Measurements from ENCODE around the gene NFATC3.
"Not testable (repeated sequence)": the region's sequence is repeated elsewhere in the genome, so short reads cannot be mapped to it uniquely, and the experiment has no call there.

The NFATC3 gene

DNA sequence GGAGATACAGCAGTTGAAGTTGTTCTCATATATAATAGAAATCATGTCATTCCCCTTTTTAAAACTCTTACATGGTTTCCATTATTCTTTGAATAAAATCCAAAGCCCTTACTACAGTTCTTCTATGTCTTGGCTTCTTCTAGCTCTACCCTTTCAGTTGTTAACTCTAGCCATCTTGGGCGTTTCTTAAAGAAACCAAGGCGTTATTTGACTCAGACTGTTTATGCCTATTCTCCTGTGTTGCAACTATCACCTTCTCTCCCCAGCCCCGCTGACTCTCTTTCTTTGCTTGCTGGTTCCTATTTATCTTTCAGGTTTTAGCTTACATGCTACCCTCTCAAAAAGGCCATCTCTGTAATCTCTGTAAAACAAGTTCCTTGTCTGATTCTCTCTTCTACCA, 32.7 kb downstream of the NFATC3 start:
- ChIA-PET POLR2A (interaction anchor here (2.5 kb wide), 1 partner anchor 33 kb away, joined by 8 read pairs; the partner anchor contains the start of gene NFATC3), CTCF (no interaction called here)
- TF ChIP-seq ARNT (IDR thresholded peaks at IDR 0.05) = no peak
- TF ChIP-seq, protein P1, sequence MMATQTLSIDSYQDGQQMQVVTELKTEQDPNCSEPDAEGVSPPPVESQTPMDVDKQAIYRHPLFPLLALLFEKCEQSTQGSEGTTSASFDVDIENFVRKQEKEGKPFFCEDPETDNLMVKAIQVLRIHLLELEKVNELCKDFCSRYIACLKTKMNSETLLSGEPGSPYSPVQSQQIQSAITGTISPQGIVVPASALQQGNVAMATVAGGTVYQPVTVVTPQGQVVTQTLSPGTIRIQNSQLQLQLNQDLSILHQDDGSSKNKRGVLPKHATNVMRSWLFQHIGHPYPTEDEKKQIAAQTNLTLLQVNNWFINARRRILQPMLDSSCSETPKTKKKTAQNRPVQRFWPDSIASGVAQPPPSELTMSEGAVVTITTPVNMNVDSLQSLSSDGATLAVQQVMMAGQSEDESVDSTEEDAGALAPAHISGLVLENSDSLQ (IDR thresholded peaks at IDR 0.05) = no peak
- no peak for TF ChIP-seq TARDBP (IDR thresholded peaks at IDR 0.05)
- no peak for TF ChIP-seq FOXA1 (IDR thresholded peaks at IDR 0.05)
- no peak for TF ChIP-seq CTBP1 (IDR thresholded peaks at IDR 0.05; ENCODE audit: borderline replicate concordance)
- no peak for TF ChIP-seq ZNF384 (IDR thresholded peaks at IDR 0.05)
- no peak for TF ChIP-seq SP1 (IDR thresholded peaks at IDR 0.05)
- no peak for TF ChIP-seq NFRKB (IDR thresholded peaks at IDR 0.05)
- no peak for TF ChIP-seq HDGF (IDR thresholded peaks at IDR 0.05; ENCODE audit: borderline replicate concordance)
- no peak for TF ChIP-seq LEF1 (IDR thresholded peaks at IDR 0.05; ENCODE audit: borderline replicate concordance)
- no peak for TF ChIP-seq FOXM1 (IDR thresholded peaks at IDR 0.05; ENCODE audit: borderline replicate concordance)
- TF ChIP-seq FOXK2 (IDR thresholded peaks at IDR 0.05) = no peak
- TF ChIP-seq SUZ12 (IDR thresholded peaks at IDR 0.05) = no peak
- no peak for TF ChIP-seq L3MBTL2 (conservative IDR thresholded peaks at IDR 0.05)
- DNase-seq (ENCODE audit: extremely low spot score) = no peak

DNA sequence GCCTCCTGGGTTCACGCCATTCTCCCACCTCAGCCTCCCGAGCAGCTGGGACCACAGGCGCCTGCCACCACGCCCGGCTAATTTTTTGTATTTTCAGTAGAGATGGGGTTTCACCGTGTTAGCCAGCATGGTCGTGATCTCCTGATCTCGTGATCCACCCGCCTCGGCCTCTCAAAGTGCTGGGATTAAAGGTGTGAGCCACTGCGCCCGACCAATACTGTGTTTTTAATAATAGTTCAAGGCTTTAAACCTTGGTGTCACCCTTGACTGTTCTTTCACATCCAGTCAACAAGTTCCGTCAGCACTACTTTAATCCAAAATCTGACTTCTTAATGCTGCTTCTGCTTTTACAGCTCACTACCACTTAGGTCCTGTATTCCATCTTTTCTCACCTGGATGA, 33.8 kb downstream of the NFATC3 start:
- CTCF ChIA-PET; DNase-seq (ENCODE audit: extremely low spot score): not testable (repeated sequence)
- POLR2A ChIA-PET = interaction anchor here (2.5 kb wide), 1 partner anchor 34 kb away, joined by 8 read pairs; the partner anchor contains the start of gene NFATC3

DNA sequence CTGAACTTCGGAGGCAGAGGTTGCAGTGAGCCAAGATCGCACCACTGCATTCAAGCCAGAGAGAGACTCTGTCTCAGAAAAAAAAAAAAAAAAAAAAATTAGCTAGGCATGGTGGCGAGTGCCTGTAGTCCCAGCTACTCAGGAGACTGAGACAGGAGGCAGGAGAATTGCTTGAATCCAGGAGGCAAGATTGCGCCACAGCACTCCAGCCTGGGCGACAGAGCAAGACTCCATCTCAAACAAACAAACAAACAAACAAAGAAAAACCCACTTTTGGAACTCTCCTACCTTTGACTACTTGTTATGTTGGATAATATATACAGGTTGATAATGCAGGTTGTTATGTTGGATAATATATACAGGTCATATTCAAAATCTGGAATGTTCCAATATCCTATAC, 35.3 kb downstream of the NFATC3 start:
- POLR2A ChIA-PET = interaction anchor here (0.7 to 2.5 kb wide), 2 partner anchors 35 to 112 kb away, joined by 4 to 8 read pairs; partner anchors contain the start of gene NFATC3
- CTCF ChIA-PET = interaction anchor here (0.6 to 1.5 kb wide), 2 partner anchors 26 to 149 kb away, joined by 3 to 8 read pairs; no protein-coding TSS in a partner anchor
- DNase-seq (ENCODE audit: extremely low spot score) = not testable (repeated sequence)

DNA sequence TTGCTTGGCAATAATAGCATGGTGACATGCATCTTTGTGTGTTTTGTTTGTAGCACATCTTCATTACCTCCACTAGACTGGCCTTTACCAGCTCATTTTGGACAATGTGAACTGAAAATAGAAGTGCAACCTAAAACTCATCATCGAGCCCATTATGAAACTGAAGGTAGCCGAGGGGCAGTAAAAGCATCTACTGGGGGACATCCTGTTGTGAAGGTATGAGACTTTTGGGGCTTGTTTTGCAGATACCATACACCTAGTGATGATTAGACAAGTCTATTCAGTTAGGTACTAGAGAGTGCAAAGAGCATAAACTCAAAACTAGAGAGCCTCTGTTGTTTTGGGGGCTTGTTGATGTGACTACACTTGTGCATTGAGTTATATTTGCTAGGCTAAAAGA, 41.2 kb downstream of the NFATC3 start:
- no peak for DNase-seq (ENCODE audit: extremely low spot score)
- CTCF ChIA-PET = interaction anchor here (0.6 kb wide), 1 partner anchor 290 kb away, joined by 3 read pairs; no protein-coding TSS in a partner anchor
- POLR2A ChIA-PET = interaction anchor here (0.6 kb wide), 1 partner anchor 16 kb away, joined by 6 read pairs; no protein-coding TSS in a partner anchor
- TF ChIP-seq L3MBTL2 (conservative IDR thresholded peaks at IDR 0.05) (no peak), ZNF384 (IDR thresholded peaks at IDR 0.05) (no peak), ARNT (IDR thresholded peaks at IDR 0.05) (no peak), NFRKB (IDR thresholded peaks at IDR 0.05) (no peak), FOXA1 (IDR thresholded peaks at IDR 0.05) (no peak), SP1 (IDR thresholded peaks at IDR 0.05) (no peak), LEF1 (IDR thresholded peaks at IDR 0.05; ENCODE audit: borderline replicate concordance) (no peak), FOXK2 (IDR thresholded peaks at IDR 0.05) (no peak), CTBP1 (IDR thresholded peaks at IDR 0.05; ENCODE audit: borderline replicate concordance) (no peak), HDGF (IDR thresholded peaks at IDR 0.05; ENCODE audit: borderline replicate concordance) (no peak), BHLHE40 (IDR thresholded peaks at IDR 0.05; ENCODE audit: borderline replicate concordance) (no peak), FOXM1 (IDR thresholded peaks at IDR 0.05; ENCODE audit: borderline replicate concordance) (no peak), ELF4 (IDR thresholded peaks at IDR 0.05) (no peak), SUZ12 (IDR thresholded peaks at IDR 0.05) (no peak), TARDBP (IDR thresholded peaks at IDR 0.05) (no peak)
- TF ChIP-seq, protein P1 (IDR thresholded peaks at IDR 0.05) = no peak

DNA sequence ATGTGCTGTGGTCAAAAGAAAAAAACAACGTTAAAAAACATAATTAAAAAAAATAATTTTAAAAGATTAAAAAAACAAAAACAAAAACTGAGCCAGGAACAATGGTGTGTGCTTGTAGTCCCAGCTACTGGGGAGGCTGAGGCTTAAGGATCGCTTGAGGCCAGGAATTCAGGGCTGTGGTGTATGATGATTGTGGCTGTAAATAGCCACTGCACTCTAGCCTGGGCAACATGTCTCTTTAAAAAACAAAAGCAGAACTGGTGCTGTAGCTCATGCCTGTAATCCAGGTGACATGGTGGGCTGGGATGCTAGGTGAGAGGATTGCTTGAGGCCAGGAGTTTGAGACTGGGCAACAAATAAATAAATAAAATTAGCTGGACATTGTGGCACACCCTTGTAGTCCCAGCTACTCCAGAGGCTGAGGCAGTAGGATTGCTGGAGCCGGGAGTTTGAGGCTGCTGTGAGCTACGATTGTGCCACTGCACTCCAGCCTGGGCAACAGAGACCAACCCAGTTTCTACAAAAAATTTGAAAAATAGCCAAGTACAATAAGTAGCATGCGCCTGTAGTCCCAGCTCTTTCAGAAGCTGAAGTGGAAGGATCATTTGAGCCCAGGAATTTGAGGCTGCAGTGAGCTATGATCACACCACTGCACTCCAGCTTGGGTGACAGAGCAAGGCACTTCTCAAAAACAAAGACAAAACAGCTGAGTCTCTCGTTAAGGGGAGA, 43.6 kb downstream of the NFATC3 start:
- DNase-seq (ENCODE audit: extremely low spot score) = no peak
- ChIA-PET CTCF (no interaction called here), POLR2A (interaction anchor here (0.8 kb wide), 1 partner anchor 42 kb away, joined by 3 read pairs; no protein-coding TSS in a partner anchor)
- TF ChIP-seq FOXK2 (IDR thresholded peaks at IDR 0.05) (no peak), LEF1 (IDR thresholded peaks at IDR 0.05; ENCODE audit: borderline replicate concordance) (no peak), SP1 (IDR thresholded peaks at IDR 0.05) (no peak), ZNF384 (IDR thresholded peaks at IDR 0.05) (no peak), FOXA1 (IDR thresholded peaks at IDR 0.05) (no peak), TARDBP (IDR thresholded peaks at IDR 0.05) (no peak), SUZ12 (IDR thresholded peaks at IDR 0.05) (no peak), HDGF (IDR thresholded peaks at IDR 0.05; ENCODE audit: borderline replicate concordance) (no peak), NFRKB (IDR thresholded peaks at IDR 0.05) (no peak), L3MBTL2 (conservative IDR thresholded peaks at IDR 0.05) (no peak), BHLHE40 (IDR thresholded peaks at IDR 0.05; ENCODE audit: borderline replicate concordance) (no peak), CTBP1 (IDR thresholded peaks at IDR 0.05; ENCODE audit: borderline replicate concordance) (no peak)

DNA sequence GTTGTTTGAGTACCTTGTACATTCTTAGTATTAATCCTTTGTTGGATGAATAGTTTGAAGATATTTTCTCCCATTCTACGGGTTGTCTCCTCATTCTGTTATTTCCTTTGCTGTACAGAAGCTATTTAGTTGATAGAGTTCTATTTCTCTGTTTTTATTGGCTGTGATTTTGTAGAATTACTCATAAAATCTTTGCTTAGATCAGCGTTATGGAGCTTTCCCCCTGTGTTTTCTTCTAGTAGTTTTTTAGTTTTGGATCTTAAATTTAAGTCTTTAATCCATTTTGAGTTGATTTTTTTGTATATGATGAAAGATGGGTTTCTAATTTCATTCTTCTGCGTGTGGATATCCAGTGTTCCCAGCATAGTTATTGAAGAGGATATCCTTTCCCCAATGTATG, 45.4 kb downstream of the NFATC3 start:
- no peak for TF ChIP-seq ARNT (IDR thresholded peaks at IDR 0.05)
- TF ChIP-seq LEF1 (IDR thresholded peaks at IDR 0.05; ENCODE audit: borderline replicate concordance) = no peak
- no peak for TF ChIP-seq CTBP1 (IDR thresholded peaks at IDR 0.05; ENCODE audit: borderline replicate concordance)
- TF ChIP-seq FOXM1 (IDR thresholded peaks at IDR 0.05; ENCODE audit: borderline replicate concordance) = no peak
- no peak for TF ChIP-seq ELF4 (IDR thresholded peaks at IDR 0.05)
- TF ChIP-seq L3MBTL2 (conservative IDR thresholded peaks at IDR 0.05) = no peak
- no peak for TF ChIP-seq HDGF (IDR thresholded peaks at IDR 0.05; ENCODE audit: borderline replicate concordance)
- no peak for TF ChIP-seq ZNF384 (IDR thresholded peaks at IDR 0.05)
- TF ChIP-seq, protein P1 (IDR thresholded peaks at IDR 0.05) = no peak
- TF ChIP-seq NFRKB (IDR thresholded peaks at IDR 0.05) = no peak
- TF ChIP-seq FOXK2 (IDR thresholded peaks at IDR 0.05) = no peak
- no peak for TF ChIP-seq SP1 (IDR thresholded peaks at IDR 0.05)
- no peak for TF ChIP-seq SUZ12 (IDR thresholded peaks at IDR 0.05)
- no peak for TF ChIP-seq TARDBP (IDR thresholded peaks at IDR 0.05)
- TF ChIP-seq FOXA1 (IDR thresholded peaks at IDR 0.05) = no peak
- TF ChIP-seq BHLHE40 (IDR thresholded peaks at IDR 0.05; ENCODE audit: borderline replicate concordance) = no peak
- ChIA-PET CTCF (no interaction called here), POLR2A (no interaction called here)
- no peak for DNase-seq (ENCODE audit: extremely low spot score)

Measured in HEK293T (cell line).